ENCODE results near the gene L3MBTL1. TPM values are rescaled to one million over a fixed set of nuclear protein-coding genes. Genes with fewer than 3 reads are reported as not detected.

The L3MBTL1 gene
- total and polyA plus RNA-seq, 2 donors (not counting 3 experiments of a cell fraction or from before 2014, with no cell fraction given), result 5.2 to 8.2 TPM

DNA sequence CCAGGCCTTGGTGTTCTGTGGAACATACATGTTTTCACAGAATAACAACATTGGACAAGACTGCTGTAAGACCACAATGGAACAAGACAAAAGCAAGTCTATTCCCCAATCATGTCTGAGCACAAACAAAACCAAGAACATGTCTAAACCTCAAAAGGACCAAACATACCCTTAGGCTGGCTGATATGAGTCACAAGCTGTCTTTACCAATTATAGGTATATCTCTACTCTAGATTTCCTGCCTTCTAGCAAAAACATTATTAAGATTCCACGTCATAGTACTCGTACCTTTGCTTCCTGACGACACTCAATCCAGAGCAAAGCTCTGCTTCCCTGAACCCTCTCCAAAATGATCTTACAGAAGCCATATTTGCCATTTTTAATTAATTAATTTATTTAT, 15.4 kb upstream of the L3MBTL1 start:
- H3K4me2 ChIP-seq (ENCODE audit: insufficient read depth, low read length), result no peak overlapping the region
- H3K4me1 ChIP-seq (ENCODE audit: control insufficient read depth, extremely low read depth, insufficient read depth, low read length), result no peaks in the 10 kb centered on the region
- POLR2A ChIA-PET, result no interaction called here
- H3K79me2 ChIP-seq (ENCODE audit: control insufficient read depth, insufficient read depth, low read length), result no peaks in the 10 kb centered on the region
- CTCF ChIA-PET, result no interaction called here
- no peaks in the 10 kb centered on the region for H3K9me3 ChIP-seq (replicated peaks; ENCODE audit: control insufficient read depth, insufficient read depth, low read length)
- TF ChIP-seq EZH2 (IDR thresholded peaks at IDR 0.05; ENCODE audit: borderline replicate concordance, low read depth, low read length, severe bottlenecking), result no peak
- TF ChIP-seq, protein P1, sequence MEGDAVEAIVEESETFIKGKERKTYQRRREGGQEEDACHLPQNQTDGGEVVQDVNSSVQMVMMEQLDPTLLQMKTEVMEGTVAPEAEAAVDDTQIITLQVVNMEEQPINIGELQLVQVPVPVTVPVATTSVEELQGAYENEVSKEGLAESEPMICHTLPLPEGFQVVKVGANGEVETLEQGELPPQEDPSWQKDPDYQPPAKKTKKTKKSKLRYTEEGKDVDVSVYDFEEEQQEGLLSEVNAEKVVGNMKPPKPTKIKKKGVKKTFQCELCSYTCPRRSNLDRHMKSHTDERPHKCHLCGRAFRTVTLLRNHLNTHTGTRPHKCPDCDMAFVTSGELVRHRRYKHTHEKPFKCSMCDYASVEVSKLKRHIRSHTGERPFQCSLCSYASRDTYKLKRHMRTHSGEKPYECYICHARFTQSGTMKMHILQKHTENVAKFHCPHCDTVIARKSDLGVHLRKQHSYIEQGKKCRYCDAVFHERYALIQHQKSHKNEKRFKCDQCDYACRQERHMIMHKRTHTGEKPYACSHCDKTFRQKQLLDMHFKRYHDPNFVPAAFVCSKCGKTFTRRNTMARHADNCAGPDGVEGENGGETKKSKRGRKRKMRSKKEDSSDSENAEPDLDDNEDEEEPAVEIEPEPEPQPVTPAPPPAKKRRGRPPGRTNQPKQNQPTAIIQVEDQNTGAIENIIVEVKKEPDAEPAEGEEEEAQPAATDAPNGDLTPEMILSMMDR (IDR thresholded peaks at IDR 0.05; ENCODE audit: extremely low read depth in 1 of 2, insufficient read depth in 1 of 2, low read depth in 1 of 2, low read length in 2 of 2), result no peak
- TF ChIP-seq FOS (IDR thresholded peaks at IDR 0.05; ENCODE audit: borderline replicate concordance, insufficient read depth, low read length), result no peak
- TF ChIP-seq, protein P2, sequence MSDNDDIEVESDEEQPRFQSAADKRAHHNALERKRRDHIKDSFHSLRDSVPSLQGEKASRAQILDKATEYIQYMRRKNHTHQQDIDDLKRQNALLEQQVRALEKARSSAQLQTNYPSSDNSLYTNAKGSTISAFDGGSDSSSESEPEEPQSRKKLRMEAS (IDR thresholded peaks at IDR 0.05; ENCODE audit: insufficient read depth, insufficient read length), result no peak
- no peak overlapping the region for H3K27ac ChIP-seq (ENCODE audit: insufficient read depth, low read depth, low read length)
- dilution Hi-C loops (cut with MboI; ENCODE audit: extremely low pct_ligation_motif_present, low sequenced_read_pairs) (no loop called here), intact Hi-C loops (cut with micrococcal nuclease) (no loop called here)
- H3K36me3 ChIP-seq (ENCODE audit: control insufficient read depth in 2 of 2, extremely low read depth in 1 of 2, insufficient read depth in 2 of 2, low read length in 2 of 2), result no peaks in the 10 kb centered on the region
- no peak overlapping the region for H3K4me3 ChIP-seq (replicated peaks in 1 of 3; ENCODE audit: insufficient read depth in 1 of 3, low read depth in 1 of 3, low read length in 3 of 3)
- no peak overlapping the region for H3K9ac ChIP-seq (replicated peaks; ENCODE audit: extremely low read depth, insufficient read depth, low read length)
- FAIRE-seq (no peak), DNase-seq (ENCODE audit: low read depth, low spot score) (no peak)
- H4K20me1 ChIP-seq (replicated peaks; ENCODE audit: control insufficient read depth, extremely low read depth, insufficient read depth, low read length), result no peaks in the 10 kb centered on the region
- no peaks in the 10 kb centered on the region for H3K27me3 ChIP-seq (ENCODE audit: control insufficient read depth in 2 of 2, insufficient read depth in 2 of 2, low read length in 2 of 2)
- BruUV-seq (replicated peaks), result no TSS peak
- H3K9me1 ChIP-seq (replicated peaks; ENCODE audit: control insufficient read depth, extremely low read depth, insufficient read depth, low read length), result no peaks in the 10 kb centered on the region
- H2AFZ ChIP-seq (ENCODE audit: low read depth, low read length), result no peak overlapping the region

DNA sequence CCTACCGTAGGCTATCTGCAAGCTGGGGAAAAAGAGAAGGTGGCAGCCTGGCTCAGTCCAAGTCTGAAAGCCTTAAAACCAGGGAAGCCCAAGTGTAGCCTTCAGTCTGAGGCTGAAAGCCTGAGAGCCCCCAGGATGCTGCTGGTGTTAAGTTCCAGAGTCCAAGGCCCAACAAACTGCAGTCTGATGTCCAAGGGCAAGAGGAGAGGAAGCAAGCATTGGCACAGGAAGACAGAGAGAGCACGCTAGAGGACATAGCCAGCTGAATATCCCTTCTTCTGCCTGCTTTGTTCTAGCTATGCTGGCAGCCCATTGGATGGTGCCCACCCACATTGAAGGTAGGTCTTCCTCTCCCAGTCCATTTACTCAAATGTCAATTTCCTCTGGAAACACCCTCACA, 12.1 kb upstream of the L3MBTL1 start:
- no peak overlapping the region for H3K9ac ChIP-seq (replicated peaks; ENCODE audit: extremely low read depth, insufficient read depth, low read length)
- H3K36me3 ChIP-seq (ENCODE audit: control insufficient read depth in 2 of 2, extremely low read depth in 1 of 2, insufficient read depth in 2 of 2, low read length in 2 of 2), result no peaks in the 10 kb centered on the region
- intact Hi-C loops (cut with micrococcal nuclease) (no loop called here), dilution Hi-C loops (cut with MboI; ENCODE audit: extremely low pct_ligation_motif_present, low sequenced_read_pairs) (no loop called here)
- no peaks in the 10 kb centered on the region for H3K79me2 ChIP-seq (ENCODE audit: control insufficient read depth, insufficient read depth, low read length)
- ChIA-PET CTCF (no interaction called here), POLR2A (no interaction called here)
- H3K4me2 ChIP-seq (ENCODE audit: insufficient read depth, low read length), result no peak overlapping the region
- H3K4me1 ChIP-seq (ENCODE audit: control insufficient read depth, extremely low read depth, insufficient read depth, low read length), result no peaks in the 10 kb centered on the region
- H3K4me3 ChIP-seq (replicated peaks in 1 of 3; ENCODE audit: insufficient read depth in 1 of 3, low read depth in 1 of 3, low read length in 3 of 3), result no peak overlapping the region
- no peak overlapping the region for H3K27ac ChIP-seq (ENCODE audit: insufficient read depth, low read depth, low read length)
- no peaks in the 10 kb centered on the region for H4K20me1 ChIP-seq (replicated peaks; ENCODE audit: control insufficient read depth, extremely low read depth, insufficient read depth, low read length)
- BruUV-seq (replicated peaks), result no TSS peak
- no peak overlapping the region for H2AFZ ChIP-seq (ENCODE audit: low read depth, low read length)
- FAIRE-seq (no peak), DNase-seq (ENCODE audit: low read depth, low spot score) (no peak)
- no peaks in the 10 kb centered on the region for H3K9me1 ChIP-seq (replicated peaks; ENCODE audit: control insufficient read depth, extremely low read depth, insufficient read depth, low read length)
- TF ChIP-seq, protein P1 (IDR thresholded peaks at IDR 0.05; ENCODE audit: extremely low read depth in 1 of 2, insufficient read depth in 1 of 2, low read depth in 1 of 2, low read length in 2 of 2), result no peak
- TF ChIP-seq, protein P2 (IDR thresholded peaks at IDR 0.05; ENCODE audit: insufficient read depth, insufficient read length), result no peak
- no peak for TF ChIP-seq MYC (IDR thresholded peaks at IDR 0.05; ENCODE audit: low read depth, low read length)
- no peak for TF ChIP-seq GATA2 (IDR thresholded peaks at IDR 0.05; ENCODE audit: insufficient read depth, insufficient read length, low read depth, low read length)
- no peak for TF ChIP-seq POLR2AphosphoS5 (IDR thresholded peaks at IDR 0.05; ENCODE audit: insufficient read depth, low read depth, low read length)
- TF ChIP-seq JUN (IDR thresholded peaks at IDR 0.05; ENCODE audit: borderline replicate concordance, insufficient read depth, insufficient read length, low read depth), result no peak
- no peak for TF ChIP-seq EZH2 (IDR thresholded peaks at IDR 0.05; ENCODE audit: borderline replicate concordance, low read depth, low read length, severe bottlenecking)
- TF ChIP-seq FOS (IDR thresholded peaks at IDR 0.05; ENCODE audit: borderline replicate concordance, insufficient read depth, low read length), result no peak
- no peak for TF ChIP-seq POLR2A (IDR thresholded peaks at IDR 0.05; ENCODE audit: low read depth, low read length)
- no peaks in the 10 kb centered on the region for H3K27me3 ChIP-seq (ENCODE audit: control insufficient read depth in 2 of 2, insufficient read depth in 2 of 2, low read length in 2 of 2)
- no peaks in the 10 kb centered on the region for H3K9me3 ChIP-seq (replicated peaks; ENCODE audit: control insufficient read depth, insufficient read depth, low read length)
